OCI-LY3 (cell line): ENCODE measurements around the gene PKP4.

ENCODE experiments used
- CTCF ChIP-seq: fragments of 200-600, 300-600 bp; sonication (generic); IDR thresholded peaks from 2 replicates; pipeline ENCODE4 v1.5.1; 2014; ENCODE audit warnings: antibody characterized with exemption, low read length, low read depth
- EZH2phosphoT487 ChIP-seq: fragments of 200-600 bp; shearing (Covaris generic); IDR thresholded peaks from 2 replicates; pipeline ENCODE4 v1.6.1; 2018; ENCODE audit warnings: antibody characterized with exemption, mixed run types, low read depth

GRCh38 chr2:158499383-158499782 lies 42.6 kb downstream of the PKP4 start:
- no peak for TF ChIP-seq CTCF
- TF ChIP-seq EZH2phosphoT487: no peak
